Measurements from ENCODE around the gene RNF141. TPM values are rescaled to one million over a fixed set of nuclear protein-coding genes. Genes with fewer than 3 reads are reported as not detected.

The RNF141 gene
- 10 to 100 TPM; 24.0 to 39.3 TPM for total RNA-seq

- no peaks in the 10 kb centered on the region for H3K27me3 ChIP-seq
- peak within 1 kb of the TSS; percentile 79 to 87 for H3K9ac ChIP-seq (ENCODE audit: low read depth in 2 of 2, low read length in 2 of 2)
- no peaks in the 10 kb centered on the region for H3K36me3 ChIP-seq
- peak; percentile 80 for TF ChIP-seq CTCF (IDR thresholded peaks at IDR 0.05)
- peaks cover 4% of the 10 kb centered on the region for H3K4me1 ChIP-seq
- peak; percentile 98 for DNase-seq
- intact Hi-C loops (cut with DNase I): no loop called here
- peak within 1 kb of the TSS; percentile 86 for H3K4me3 ChIP-seq
- H3K27ac ChIP-seq: peak within 1 kb of the TSS; percentile 85
- no peaks in the 10 kb centered on the region for H3K9me3 ChIP-seq
These were observed at the start of gene RNF141 for GRCh38 chr11:10540915-10541560. Gene RNF141 (minus strand): TSS chr11:10541187. CDS start chr11:10534158, 7,029 bp downstream.

- intact Hi-C loops (cut with DNase I): no loop called here
- no peak overlapping the region for H3K4me3 ChIP-seq
- no peaks in the 10 kb centered on the region for H3K36me3 ChIP-seq
- no peak for TF ChIP-seq CTCF (IDR thresholded peaks at IDR 0.05)
- DNase-seq: no peak
- H3K4me1 ChIP-seq: no peaks in the 10 kb centered on the region
- no peaks in the 10 kb centered on the region for H3K9me3 ChIP-seq
- H3K9ac ChIP-seq (ENCODE audit: low read depth in 2 of 2, low read length in 2 of 2): no peak overlapping the region
- no peaks in the 10 kb centered on the region for H3K27me3 ChIP-seq
- H3K27ac ChIP-seq: no peak overlapping the region
These were observed 49.4 kb upstream of the RNF141 start for GRCh38 chr11:10590218-10590915.

- DNase-seq: no peak
- no peaks in the 10 kb centered on the region for H3K36me3 ChIP-seq
- H3K27me3 ChIP-seq: no peaks in the 10 kb centered on the region
- intact Hi-C loops (cut with DNase I): no loop called here
- no peak overlapping the region for H3K9ac ChIP-seq (ENCODE audit: low read depth in 2 of 2, low read length in 2 of 2)
- no peak for TF ChIP-seq CTCF (IDR thresholded peaks at IDR 0.05)
- H3K27ac ChIP-seq: no peak overlapping the region
- no peaks in the 10 kb centered on the region for H3K4me1 ChIP-seq
- H3K9me3 ChIP-seq: no peaks in the 10 kb centered on the region
- no peak overlapping the region for H3K4me3 ChIP-seq
These were observed 47.9 kb upstream of the RNF141 start for GRCh38 chr11:10588904-10589303.

GRCh38 chr11:10587995-10588394, 47.0 kb upstream of the RNF141 start:
- no peak overlapping the region for H3K9ac ChIP-seq (ENCODE audit: low read depth in 2 of 2, low read length in 2 of 2)
- no peaks in the 10 kb centered on the region for H3K9me3 ChIP-seq
- no peaks in the 10 kb centered on the region for H3K4me1 ChIP-seq
- TF ChIP-seq CTCF (IDR thresholded peaks at IDR 0.05): no peak
- intact Hi-C loops (cut with DNase I): no loop called here
- no peaks in the 10 kb centered on the region for H3K27me3 ChIP-seq
- H3K4me3 ChIP-seq: no peak overlapping the region
- DNase-seq: no peak
- H3K27ac ChIP-seq: no peak overlapping the region
- no peaks in the 10 kb centered on the region for H3K36me3 ChIP-seq

GRCh38 chr11:10587388-10587787, 46.4 kb upstream of the RNF141 start:
- no peaks in the 10 kb centered on the region for H3K36me3 ChIP-seq
- H3K4me3 ChIP-seq: no peak overlapping the region
- TF ChIP-seq CTCF (IDR thresholded peaks at IDR 0.05): no peak
- no peaks in the 10 kb centered on the region for H3K9me3 ChIP-seq
- H3K27ac ChIP-seq: no peak overlapping the region
- H3K27me3 ChIP-seq: no peaks in the 10 kb centered on the region
- no peaks in the 10 kb centered on the region for H3K4me1 ChIP-seq
- no peak for DNase-seq
- intact Hi-C loops (cut with DNase I): no loop called here
- no peak overlapping the region for H3K9ac ChIP-seq (ENCODE audit: low read depth in 2 of 2, low read length in 2 of 2)
